22Rv1 (cell line): ENCODE results near the gene MFAP4.

Experiments used
- H3K27ac ChIP-seq: fragments of 450-650 bp; 2 replicates; pipeline ENCODE4 v1.5.1; 2017
- CTCF ChIP-seq: fragments of 450-650 bp; IDR thresholded peaks from 2 replicates; pipeline ENCODE4 v1.5.1; 2017; ENCODE audit warnings: mild to moderate bottlenecking
- ZFX ChIP-seq: fragments of 450-650 bp; IDR thresholded peaks from 2 replicates; pipeline ENCODE4 v1.6.1; 2017; ENCODE audit warnings: antibody characterized with exemption, borderline replicate concordance

Gene MFAP4

DNA sequence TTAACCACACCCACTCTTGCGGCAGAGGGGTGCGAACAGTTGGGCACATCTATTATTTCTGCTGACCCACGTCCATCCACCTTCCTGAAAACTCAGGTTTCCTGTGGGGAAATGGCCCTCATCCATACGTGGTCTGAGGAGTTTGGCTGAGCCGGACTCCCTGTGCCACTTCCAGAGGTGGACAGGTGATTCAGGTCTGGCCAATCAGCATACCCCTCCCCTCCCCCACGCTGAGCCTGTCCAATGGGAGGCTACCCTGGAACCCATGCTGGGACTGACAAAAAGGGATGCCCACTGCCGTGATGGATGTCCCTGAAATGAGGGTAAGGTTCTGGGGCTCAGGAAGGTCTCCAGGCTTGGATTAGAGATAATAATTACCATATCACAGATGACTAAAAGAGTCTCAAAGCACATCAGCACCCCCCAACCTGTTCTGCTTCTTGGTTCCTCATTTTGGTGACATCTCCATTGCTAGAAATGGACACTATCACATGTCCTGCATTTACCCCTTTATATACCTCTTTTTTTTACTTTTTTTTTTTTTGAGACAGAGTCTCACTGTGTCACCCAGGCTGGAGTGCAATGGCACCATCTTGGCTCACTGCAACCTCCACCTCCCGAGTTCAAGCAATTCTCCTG lies 14.0 kb downstream of the MFAP4 start:
- H3K27ac ChIP-seq, result no peak overlapping the region
- TF ChIP-seq CTCF (no peak), ZFX (no peak)

DNA sequence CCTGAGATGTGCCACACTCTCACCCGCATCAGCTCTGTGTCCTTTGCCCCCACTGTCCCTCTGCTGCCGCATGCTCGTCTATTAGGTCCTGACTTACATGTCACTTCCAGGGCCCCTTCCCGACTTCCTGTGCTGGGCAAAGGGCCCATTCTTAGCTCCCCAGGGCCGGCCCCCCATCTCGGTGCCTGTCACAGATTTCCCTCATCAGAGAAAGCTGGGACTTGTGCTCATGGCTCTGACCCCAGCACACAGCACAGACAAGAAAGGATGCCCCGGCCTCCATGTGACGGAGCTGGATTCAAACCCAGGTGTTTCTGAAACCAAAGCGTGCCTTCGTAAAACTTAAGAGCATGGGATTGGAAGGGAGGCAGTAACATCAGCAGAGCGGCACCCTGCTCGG lies 14.6 kb downstream of the MFAP4 start:
- TF ChIP-seq CTCF (no peak), ZFX (no peak)
- no peak overlapping the region for H3K27ac ChIP-seq

- H3K27ac ChIP-seq, result no peak overlapping the region
- no peak for TF ChIP-seq ZFX
- no peak for TF ChIP-seq CTCF
Measured at GRCh38 chr17:19372011-19372370, 15.0 kb downstream of the MFAP4 start.

- H3K27ac ChIP-seq, result no peak overlapping the region
- TF ChIP-seq CTCF (no peak), ZFX (no peak)
Measured at GRCh38 chr17:19371259-19372010, 15.6 kb downstream of the MFAP4 start.

DNA sequence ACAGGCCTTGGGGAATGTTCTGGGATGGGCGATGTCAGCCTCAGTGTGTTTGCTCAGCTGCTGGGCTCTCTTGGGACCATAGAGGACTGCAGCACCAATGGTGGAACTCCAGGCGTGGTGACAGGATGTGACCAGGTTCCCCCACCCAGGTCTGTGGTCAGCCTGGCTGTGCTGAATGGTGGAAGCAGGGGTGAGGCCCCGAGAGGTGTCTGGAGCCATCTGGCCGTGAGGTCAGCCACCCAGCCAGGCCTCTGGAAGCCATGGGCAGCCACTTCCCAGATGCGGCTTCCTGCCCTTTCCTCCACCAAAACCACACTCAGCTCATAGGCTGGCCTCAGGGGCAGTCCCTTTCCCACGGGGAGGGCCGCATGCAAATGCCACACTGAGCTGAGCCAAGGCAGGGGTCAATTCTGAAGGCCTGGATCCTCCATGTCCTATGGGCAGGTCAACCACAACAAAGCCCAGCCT lies 16.5 kb downstream of the MFAP4 start:
- TF ChIP-seq ZFX, result no peak
- TF ChIP-seq CTCF, result no peak
- no peak overlapping the region for H3K27ac ChIP-seq

DNA sequence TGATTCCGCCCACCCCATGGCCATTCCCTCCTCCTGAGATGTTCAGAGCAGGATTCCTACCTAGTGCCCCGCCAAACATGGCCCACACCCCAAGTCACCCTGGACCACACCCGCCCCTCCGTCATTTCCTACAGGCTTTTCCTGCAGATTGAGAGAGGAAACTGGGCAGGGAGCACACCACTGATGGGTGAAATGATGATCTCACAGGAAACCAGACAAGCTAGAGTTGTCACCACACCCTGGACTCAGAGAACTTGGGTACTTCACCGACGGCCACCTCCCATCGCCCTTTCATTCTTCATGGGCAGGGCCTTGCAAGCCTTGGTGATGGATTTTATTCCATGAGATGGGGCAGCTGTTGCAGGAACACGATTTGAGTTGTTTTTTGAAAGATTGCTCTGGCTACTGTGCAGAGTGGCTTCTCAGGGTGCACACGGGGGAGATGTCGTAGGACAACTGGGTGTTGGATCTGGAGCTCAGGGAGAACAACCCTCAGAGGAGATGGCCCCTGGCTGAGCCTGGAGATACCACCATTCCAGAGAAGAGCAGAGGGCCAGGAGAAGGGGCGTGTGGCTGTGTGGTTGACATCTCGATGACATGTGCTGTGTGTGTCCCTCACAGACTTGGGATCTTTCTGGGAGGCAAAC lies 17.0 kb downstream of the MFAP4 start:
- no peak overlapping the region for H3K27ac ChIP-seq
- no peak for TF ChIP-seq ZFX
- TF ChIP-seq CTCF, result no peak
